Neural cell (in vitro differentiated cells): ENCODE measurements around the gene USP36. TPM values are rescaled to one million over a fixed set of nuclear protein-coding genes. Genes with fewer than 3 reads are reported as not detected.

Experiments used
- H2AFZ ChIP-seq: fragments of 200-600, 300-800 bp; sonication (generic), shearing (Covaris generic); 2 replicates; pipeline ENCODE4 v1.6.0; 2014; ENCODE audit warnings: low read depth, mild to moderate bottlenecking, antibody characterized with exemption, low read length, moderate library complexity
- H3F3A ChIP-seq: fragments of 200-600 bp; shearing (Covaris generic); 2 replicates; pipeline ENCODE4 v1.6.1; 2016; ENCODE audit warnings: mild to moderate bottlenecking, moderate library complexity, mixed read lengths, antibody characterized with exemption, low read length; ENCODE audit not compliant: insufficient read depth, poor library complexity, severe bottlenecking
- H3K27ac ChIP-seq: fragments of 200-600, 300-800 bp; sonication (generic), shearing (Covaris generic); 2 replicates; pipeline ENCODE4 v1.5.1; 2014; ENCODE audit warnings: mild to moderate bottlenecking, low read length, moderate library complexity
- H3K27me3 ChIP-seq: fragments of 300-800, 200-600 bp; sonication (generic), shearing (Covaris generic); 2 replicates; pipeline ENCODE4 v1.6.0; 2014; ENCODE audit warnings: mild to moderate bottlenecking, low read depth, low read length, moderate library complexity; ENCODE audit not compliant: insufficient read depth
- H3K36me3 ChIP-seq: fragments of 300-800, 200-600 bp; sonication (generic), shearing (Covaris generic); 2 replicates; pipeline ENCODE4 v1.5.1; 2014; ENCODE audit warnings: mild to moderate bottlenecking, antibody characterized with exemption, low read length, moderate library complexity; ENCODE audit not compliant: insufficient read depth
- H3K4me2 ChIP-seq: fragments of 300-800, 200-600 bp; sonication (generic), shearing (Covaris generic); 2 replicates; pipeline ENCODE4 v1.6.0; 2014; ENCODE audit warnings: mild to moderate bottlenecking, low read length
- H3K4me3 ChIP-seq: fragments of 300-800, 200-600 bp; sonication (generic), shearing (Covaris generic); 2 replicates; pipeline ENCODE4 v1.5.1; 2014; ENCODE audit warnings: mild to moderate bottlenecking, low read length, moderate library complexity
- H3K79me2 ChIP-seq: fragments of 200-600 bp; shearing (Covaris generic); replicated peaks from 2 replicates; pipeline ENCODE4 v1.6.0; 2014; ENCODE audit warnings: mild to moderate bottlenecking, low read length, moderate library complexity; ENCODE audit not compliant: insufficient read depth
- H3K9ac ChIP-seq: fragments of 300-800, 200-600 bp; sonication (generic), shearing (Covaris generic); 2 replicates; pipeline ENCODE4 v1.6.1; 2016; ENCODE audit warnings: mild to moderate bottlenecking, low read length, mixed read lengths
- H3K9me2 ChIP-seq: fragments of 200-600 bp; shearing (Covaris generic); 2 replicates; pipeline ENCODE4 v1.6.1; 2016; ENCODE audit warnings: mild to moderate bottlenecking, low read length, mixed read lengths; ENCODE audit not compliant: insufficient read depth
- H3K9me3 ChIP-seq: fragments of 200-600, 300-800 bp; sonication (generic), shearing (Covaris generic); 2 replicates; pipeline ENCODE4 v1.6.1; 2016; ENCODE audit warnings: mild to moderate bottlenecking, mixed run types, low read length, moderate library complexity, mixed read lengths
- H4K20me1 ChIP-seq: fragments of 200-600 bp; shearing (Covaris generic); 2 replicates; pipeline ENCODE4 v1.6.1; 2016; ENCODE audit warnings: mild to moderate bottlenecking, mixed run types; ENCODE audit not compliant: insufficient read depth
- CTCF ChIP-seq: fragments of 450-650 bp; IDR thresholded peaks from 2 replicates; pipeline ENCODE4 v1.5.1; 2014; ENCODE audit warnings: antibody characterized with exemption, mild to moderate bottlenecking, moderate library complexity; ENCODE audit not compliant: poor library complexity, severe bottlenecking
- EP300 ChIP-seq: fragments of 450-650 bp; conservative IDR thresholded peaks from 2 replicates; pipeline ENCODE4 v1.6.1; 2014; ENCODE audit warnings: antibody characterized with exemption, mild to moderate bottlenecking, moderate library complexity; ENCODE audit not compliant: poor library complexity, severe bottlenecking
- EZH2 ChIP-seq: fragments of 200-600, 300-800 bp; shearing (Covaris generic), sonication (generic); IDR thresholded peaks from 2 replicates; pipeline ENCODE4 v1.6.1; 2014; ENCODE audit warnings: antibody characterized with exemption, low read length, borderline replicate concordance, mild to moderate bottlenecking; ENCODE audit not compliant: insufficient read depth, poor library complexity, severe bottlenecking
- MXI1 ChIP-seq: fragments of 450-650 bp; conservative IDR thresholded peaks from 2 replicates; pipeline ENCODE4 v1.6.1; 2014; ENCODE audit warnings: antibody characterized with exemption, mild to moderate bottlenecking; ENCODE audit not compliant: poor library complexity, severe bottlenecking
- POLR2AphosphoS5 ChIP-seq: IDR thresholded peaks from 2 replicates; pipeline ENCODE4 v1.6.1; 2012
- RAD21 ChIP-seq: fragments of 450-650 bp; conservative IDR thresholded peaks from 2 replicates; pipeline ENCODE4 v1.6.1; 2014; ENCODE audit warnings: antibody characterized with exemption, mild to moderate bottlenecking, moderate library complexity
- SMC3 ChIP-seq: fragments of 450-650 bp; conservative IDR thresholded peaks from 2 replicates; pipeline ENCODE4 v1.6.1; 2014; ENCODE audit warnings: antibody characterized with exemption, mild to moderate bottlenecking, moderate library complexity; ENCODE audit not compliant: poor library complexity
- TAF1 ChIP-seq: IDR thresholded peaks from 2 replicates; pipeline ENCODE4 v1.6.1; 2012; ENCODE audit warnings: low read depth
- polyA plus RNA-seq: library from polyadenylated mRNA; depleted of rRNA; stranded (reverse); fragments of >200 nt; gene quantifications from 2 replicates; pipeline ENCODE4 v1.2.3, GENCODE V29; 2014
- TF ChIP-seq, protein P1 (sequence below): IDR thresholded peaks from 2 replicates; pipeline ENCODE4 v1.6.1; 2012; ENCODE audit warnings: borderline replicate concordance

Gene USP36
- polyA plus RNA-seq, 1 donor from 2014 or later = 14.4 TPM

DNA sequence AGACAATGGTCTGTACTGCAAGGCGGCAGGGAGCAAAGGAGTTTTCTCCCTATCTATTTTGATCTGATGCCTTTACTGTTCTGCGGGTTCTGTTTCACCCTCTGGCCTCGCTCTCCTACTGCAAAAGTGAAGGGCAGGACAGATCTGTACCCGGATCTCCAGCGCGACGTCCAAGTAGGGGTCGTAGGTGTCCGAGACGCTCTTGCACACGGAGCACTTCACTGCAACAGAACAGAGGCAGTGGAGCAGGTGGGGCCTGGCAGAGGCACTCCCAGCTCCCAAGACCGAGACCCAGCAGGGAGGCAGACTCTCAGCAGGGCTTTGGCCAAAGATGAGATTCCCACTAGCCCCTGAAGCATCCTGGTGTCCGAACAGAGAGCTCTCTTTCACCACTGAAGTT is 19.8 kb downstream of the USP36 start:
- Histone ChIP-seq H3K27me3 (no peaks in the 10 kb centered on the region), H3K27ac (no peak overlapping the region), H3K36me3 (no peaks in the 10 kb centered on the region), H3K4me3 (no peak overlapping the region), H3K79me2 (no peaks in the 10 kb centered on the region), H3K9me3 (no peaks in the 10 kb centered on the region), H3F3A (no peaks in the 10 kb centered on the region), H2AFZ (no peak overlapping the region), H3K9me2 (no peaks in the 10 kb centered on the region), H3K9ac (no peak overlapping the region), H4K20me1 (no peaks in the 10 kb centered on the region), H3K4me2 (no peak overlapping the region)
- TF ChIP-seq TAF1 (no peak), EZH2 (no peak), SMC3 (no peak), EP300 (no peak), RAD21 (no peak), CTCF (no peak), MXI1 (no peak), POLR2AphosphoS5 (no peak)
- TF ChIP-seq, protein P1, sequence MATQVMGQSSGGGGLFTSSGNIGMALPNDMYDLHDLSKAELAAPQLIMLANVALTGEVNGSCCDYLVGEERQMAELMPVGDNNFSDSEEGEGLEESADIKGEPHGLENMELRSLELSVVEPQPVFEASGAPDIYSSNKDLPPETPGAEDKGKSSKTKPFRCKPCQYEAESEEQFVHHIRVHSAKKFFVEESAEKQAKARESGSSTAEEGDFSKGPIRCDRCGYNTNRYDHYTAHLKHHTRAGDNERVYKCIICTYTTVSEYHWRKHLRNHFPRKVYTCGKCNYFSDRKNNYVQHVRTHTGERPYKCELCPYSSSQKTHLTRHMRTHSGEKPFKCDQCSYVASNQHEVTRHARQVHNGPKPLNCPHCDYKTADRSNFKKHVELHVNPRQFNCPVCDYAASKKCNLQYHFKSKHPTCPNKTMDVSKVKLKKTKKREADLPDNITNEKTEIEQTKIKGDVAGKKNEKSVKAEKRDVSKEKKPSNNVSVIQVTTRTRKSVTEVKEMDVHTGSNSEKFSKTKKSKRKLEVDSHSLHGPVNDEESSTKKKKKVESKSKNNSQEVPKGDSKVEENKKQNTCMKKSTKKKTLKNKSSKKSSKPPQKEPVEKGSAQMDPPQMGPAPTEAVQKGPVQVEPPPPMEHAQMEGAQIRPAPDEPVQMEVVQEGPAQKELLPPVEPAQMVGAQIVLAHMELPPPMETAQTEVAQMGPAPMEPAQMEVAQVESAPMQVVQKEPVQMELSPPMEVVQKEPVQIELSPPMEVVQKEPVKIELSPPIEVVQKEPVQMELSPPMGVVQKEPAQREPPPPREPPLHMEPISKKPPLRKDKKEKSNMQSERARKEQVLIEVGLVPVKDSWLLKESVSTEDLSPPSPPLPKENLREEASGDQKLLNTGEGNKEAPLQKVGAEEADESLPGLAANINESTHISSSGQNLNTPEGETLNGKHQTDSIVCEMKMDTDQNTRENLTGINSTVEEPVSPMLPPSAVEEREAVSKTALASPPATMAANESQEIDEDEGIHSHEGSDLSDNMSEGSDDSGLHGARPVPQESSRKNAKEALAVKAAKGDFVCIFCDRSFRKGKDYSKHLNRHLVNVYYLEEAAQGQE = no peak

DNA sequence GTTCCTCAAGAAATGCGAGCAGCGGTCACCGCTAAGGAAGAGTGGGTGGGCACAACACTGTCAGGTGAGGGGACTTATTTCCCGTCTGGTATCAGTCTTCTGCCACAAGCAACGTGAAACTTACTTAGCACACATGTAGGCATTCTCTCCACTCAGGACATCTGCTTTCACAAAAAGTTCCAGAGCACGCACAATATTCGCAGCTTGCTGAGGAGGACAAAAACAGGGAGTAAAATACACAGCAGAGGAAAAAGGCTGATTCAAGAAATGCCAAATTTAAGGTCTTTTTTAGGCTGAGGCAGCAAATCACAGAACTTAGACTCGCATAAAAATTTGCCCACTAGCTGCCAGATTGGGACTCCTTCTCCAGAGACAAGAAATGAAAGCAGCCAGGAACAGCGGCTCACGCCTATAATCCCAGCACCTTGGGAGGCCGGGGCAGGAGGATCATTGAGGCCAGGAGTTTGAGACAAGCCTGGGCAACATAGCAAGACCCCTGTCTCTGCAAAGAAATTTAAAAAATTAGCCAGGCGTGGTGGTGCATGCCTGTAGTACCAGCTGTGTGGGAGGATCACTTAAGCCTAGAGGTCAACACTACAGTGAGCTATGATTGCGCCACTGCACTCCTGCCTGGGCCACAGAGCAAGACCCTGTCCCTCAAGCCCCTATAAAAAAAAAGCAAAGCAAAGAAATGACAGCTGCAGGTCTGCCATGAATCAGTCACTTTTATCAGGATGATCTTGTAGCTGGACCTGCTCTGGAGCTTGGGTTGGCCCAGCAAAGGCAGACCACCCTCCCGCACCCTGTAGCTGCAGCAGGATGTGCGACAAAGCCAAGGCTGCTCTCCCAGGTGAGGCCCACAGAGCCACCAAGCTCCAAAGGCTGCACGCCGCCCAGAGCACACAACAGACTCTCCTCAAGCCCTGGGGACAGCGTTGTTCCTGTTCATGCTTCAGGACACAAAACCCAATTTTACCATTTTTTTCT is 20.5 kb downstream of the USP36 start:
- no peaks in the 10 kb centered on the region for H3K9me2 ChIP-seq
- H3K4me2 ChIP-seq = no peak overlapping the region
- no peaks in the 10 kb centered on the region for H3K36me3 ChIP-seq
- no peaks in the 10 kb centered on the region for H3K79me2 ChIP-seq
- no peak overlapping the region for H3K9ac ChIP-seq
- H3K9me3 ChIP-seq = no peaks in the 10 kb centered on the region
- H3K27ac ChIP-seq = no peak overlapping the region
- no peaks in the 10 kb centered on the region for H3F3A ChIP-seq
- H2AFZ ChIP-seq = no peak overlapping the region
- TF ChIP-seq POLR2AphosphoS5 (no peak), MXI1 (no peak), RAD21 (no peak), CTCF (no peak), TAF1 (no peak), EZH2 (no peak), EP300 (no peak), SMC3 (no peak)
- TF ChIP-seq, protein P1 = no peak
- no peak overlapping the region for H3K4me3 ChIP-seq
- no peaks in the 10 kb centered on the region for H4K20me1 ChIP-seq
- no peaks in the 10 kb centered on the region for H3K27me3 ChIP-seq
